Measurements from ENCODE around the gene RASSF6.

GRCh38 chr4:73589261-73589847, 30.9 kb downstream of the RASSF6 start:
- TF ChIP-seq ZNF776 (tag by site-specific recombination; IDR thresholded peaks at IDR 0.05; ENCODE audit: borderline replicate concordance) (no peak), CTCF (tag by site-specific recombination; IDR thresholded peaks at IDR 0.05) (no peak), ZNF248 (tag by site-specific recombination; IDR thresholded peaks at IDR 0.05) (no peak), ZNF23 (tag by site-specific recombination; IDR thresholded peaks at IDR 0.05; ENCODE audit: borderline replicate concordance) (no peak), ZNF549 (tag by site-specific recombination; IDR thresholded peaks at IDR 0.05) (no peak), ZNF791 (tag by site-specific recombination; IDR thresholded peaks at IDR 0.05) (no peak), ZNF18 (tag by site-specific recombination; IDR thresholded peaks at IDR 0.05) (no peak), KLF16 (tag by site-specific recombination; IDR thresholded peaks at IDR 0.05) (no peak), ZBTB21 (tag by site-specific recombination; IDR thresholded peaks at IDR 0.05) (no peak)
